Measurements from ENCODE around the gene CD59.

CD59 gene

GRCh38 chr11:33699515-33700062 is 36.6 kb downstream of the CD59 start:
- H3K27ac ChIP-seq (ENCODE audit: low read depth, low read length, poor library complexity, severe bottlenecking), result no peak overlapping the region
- H3K79me2 ChIP-seq (ENCODE audit: insufficient read depth, low read length), result no peaks in the 10 kb centered on the region
- no peaks in the 10 kb centered on the region for H3K9me3 ChIP-seq (ENCODE audit: low read length)
- H4K20me1 ChIP-seq (ENCODE audit: insufficient read depth, low read length), result no peaks in the 10 kb centered on the region
- H3K27me3 ChIP-seq (ENCODE audit: insufficient read depth, low read length), result 0 out of 2 replicates have a peak, but pooled peaks cover 4% of the 10 kb centered on the region
- TF ChIP-seq EZH2 (IDR thresholded peaks at IDR 0.05; ENCODE audit: borderline replicate concordance, low read length) (no peak), CTCF (IDR thresholded peaks at IDR 0.05; ENCODE audit: low read length) (no peak)
- no peak overlapping the region for H3K9ac ChIP-seq (ENCODE audit: low read length)
- H2AFZ ChIP-seq (ENCODE audit: low read length), result no peak overlapping the region
- H3F3A ChIP-seq (ENCODE audit: insufficient read depth, low read length), result no peaks in the 10 kb centered on the region
- peaks cover 14% of the 10 kb centered on the region for H3K4me1 ChIP-seq (ENCODE audit: insufficient read depth, low read length, severe bottlenecking)
- no peak overlapping the region for H3K4me2 ChIP-seq (ENCODE audit: low read length)
- no peak overlapping the region for H3K4me3 ChIP-seq (ENCODE audit: low read depth, low read length, poor library complexity, severe bottlenecking)
- H3K9me2 ChIP-seq (ENCODE audit: low read depth, low read length), result no peaks in the 10 kb centered on the region
- no peaks in the 10 kb centered on the region for H3K36me3 ChIP-seq (ENCODE audit: insufficient read depth, low read length)

GRCh38 chr11:33698921-33699320 is 37.3 kb downstream of the CD59 start:
- no peak for TF ChIP-seq CTCF (IDR thresholded peaks at IDR 0.05; ENCODE audit: low read length)
- TF ChIP-seq EZH2 (IDR thresholded peaks at IDR 0.05; ENCODE audit: borderline replicate concordance, low read length), result no peak
- H3K9me2 ChIP-seq (ENCODE audit: low read depth, low read length), result no peaks in the 10 kb centered on the region

GRCh38 chr11:33697997-33698396 is 38.2 kb downstream of the CD59 start:
- H3K27me3 ChIP-seq (ENCODE audit: insufficient read depth, low read length), result 0 out of 2 replicates have a peak, but pooled peaks cover 4% of the 10 kb centered on the region
- TF ChIP-seq EZH2 (IDR thresholded peaks at IDR 0.05; ENCODE audit: borderline replicate concordance, low read length) (no peak), CTCF (IDR thresholded peaks at IDR 0.05; ENCODE audit: low read length) (no peak)
- H3K4me2 ChIP-seq (ENCODE audit: low read length), result no peak overlapping the region
- no peaks in the 10 kb centered on the region for H4K20me1 ChIP-seq (ENCODE audit: insufficient read depth, low read length)
- peaks cover 14% of the 10 kb centered on the region for H3K4me1 ChIP-seq (ENCODE audit: insufficient read depth, low read length, severe bottlenecking)
- H3K79me2 ChIP-seq (ENCODE audit: insufficient read depth, low read length), result no peaks in the 10 kb centered on the region
- H3K9me2 ChIP-seq (ENCODE audit: low read depth, low read length), result no peaks in the 10 kb centered on the region
- no peak overlapping the region for H3K9ac ChIP-seq (ENCODE audit: low read length)
- H2AFZ ChIP-seq (ENCODE audit: low read length), result no peak overlapping the region
- no peak overlapping the region for H3K4me3 ChIP-seq (ENCODE audit: low read depth, low read length, poor library complexity, severe bottlenecking)
- no peaks in the 10 kb centered on the region for H3F3A ChIP-seq (ENCODE audit: insufficient read depth, low read length)
- no peaks in the 10 kb centered on the region for H3K36me3 ChIP-seq (ENCODE audit: insufficient read depth, low read length)
- no peaks in the 10 kb centered on the region for H3K9me3 ChIP-seq (ENCODE audit: low read length)
- H3K27ac ChIP-seq (ENCODE audit: low read depth, low read length, poor library complexity, severe bottlenecking), result no peak overlapping the region

More at GRCh38 chr11:33698921-33699320, 37.3 kb downstream of the CD59 start:
- Histone ChIP-seq H3F3A (ENCODE audit: insufficient read depth, low read length) (no peaks in the 10 kb centered on the region), H4K20me1 (ENCODE audit: insufficient read depth, low read length) (no peaks in the 10 kb centered on the region), H3K36me3 (ENCODE audit: insufficient read depth, low read length) (no peaks in the 10 kb centered on the region), H3K27ac (ENCODE audit: low read depth, low read length, poor library complexity, severe bottlenecking) (no peak overlapping the region), H3K9me3 (ENCODE audit: low read length) (no peaks in the 10 kb centered on the region), H3K4me1 (ENCODE audit: insufficient read depth, low read length, severe bottlenecking) (peaks cover 14% of the 10 kb centered on the region), H3K4me2 (ENCODE audit: low read length) (no peak overlapping the region), H3K79me2 (ENCODE audit: insufficient read depth, low read length) (no peaks in the 10 kb centered on the region), H3K27me3 (ENCODE audit: insufficient read depth, low read length) (0 out of 2 replicates have a peak, but pooled peaks cover 4% of the 10 kb centered on the region), H3K9ac (ENCODE audit: low read length) (no peak overlapping the region), H2AFZ (ENCODE audit: low read length) (no peak overlapping the region), H3K4me3 (ENCODE audit: low read depth, low read length, poor library complexity, severe bottlenecking) (no peak overlapping the region)
